GM06990 (cell line): Measurements from ENCODE around the gene GABPB2.

Source experiments
- DNase-seq: peaks from one replicate; pipeline ENCODE4 v3.0.0-alpha.2; 2011; ENCODE audit not compliant: insufficient read length; ENCODE audit errors: extremely low read depth
- H3K27me3 ChIP-seq: replicated peaks from 2 replicates; pipeline ENCODE4 v1.6.0; 2011; ENCODE audit warnings: low read length; ENCODE audit not compliant: control insufficient read depth, insufficient read depth
- H3K36me3 ChIP-seq: 2 replicates; pipeline ENCODE4 v1.5.1; 2011; ENCODE audit warnings: low read length; ENCODE audit not compliant: control insufficient read depth, insufficient read depth
- H3K4me3 ChIP-seq: replicated peaks from 2 replicates; pipeline ENCODE4 v1.5.1; 2011; ENCODE audit warnings: low read depth, mild to moderate bottlenecking, control low read depth, low read length
- CTCF ChIP-seq: IDR thresholded peaks from 2 replicates; pipeline ENCODE4 v1.5.1; 2011; ENCODE audit warnings: low read length, control low read depth, mild to moderate bottlenecking, inconsistent platforms; ENCODE audit not compliant: insufficient read depth, poor library complexity, severe bottlenecking

Gene GABPB2

GRCh38 chr1:151113877-151114276 lies 43.3 kb downstream of the GABPB2 start:
- H3K27me3 ChIP-seq: no peaks in the 10 kb centered on the region
- DNase-seq: no peak
- H3K4me3 ChIP-seq: no peak overlapping the region
- no peak for TF ChIP-seq CTCF
- H3K36me3 ChIP-seq: no peaks in the 10 kb centered on the region; the same call in 1 of the 2 replicates

GRCh38 chr1:151124763-151125403 lies 54.3 kb downstream of the GABPB2 start:
- no peaks in the 10 kb centered on the region for H3K27me3 ChIP-seq
- no peak for TF ChIP-seq CTCF
- no peak for DNase-seq
- no peak overlapping the region for H3K4me3 ChIP-seq
- H3K36me3 ChIP-seq: no peaks in the 10 kb centered on the region

GRCh38 chr1:151128800-151129199 lies 58.2 kb downstream of the GABPB2 start:
- no peak for DNase-seq
- TF ChIP-seq CTCF: no peak
- no peak overlapping the region for H3K4me3 ChIP-seq

GRCh38 chr1:151130987-151131586 lies 60.5 kb downstream of the GABPB2 start:
- no peak for TF ChIP-seq CTCF
- no peaks in the 10 kb centered on the region for H3K36me3 ChIP-seq
- peak; percentile 80 for DNase-seq
- no peaks in the 10 kb centered on the region for H3K27me3 ChIP-seq
- no peak overlapping the region for H3K4me3 ChIP-seq

More at GRCh38 chr1:151128800-151129199, 58.2 kb downstream of the GABPB2 start:
- Histone ChIP-seq H3K27me3 (no peaks in the 10 kb centered on the region), H3K36me3 (no peaks in the 10 kb centered on the region)

GRCh38 chr1:151131701-151132334 lies 61.3 kb downstream of the GABPB2 start:
- no peaks in the 10 kb centered on the region for H3K27me3 ChIP-seq
- no peaks in the 10 kb centered on the region for H3K36me3 ChIP-seq
- no peak overlapping the region for H3K4me3 ChIP-seq
- TF ChIP-seq CTCF: no peak
- DNase-seq: no peak
